GM13977 (cell line): ENCODE results near the gene ITGA7.
"Not testable (repeated sequence)": the region's sequence is repeated elsewhere in the genome, so short reads cannot be mapped to it uniquely, and the experiment has no call there.

Experiments
- DNase-seq: peaks from one replicate; pipeline ENCODE4 v3.0.0; 2012; ENCODE audit warnings: low spot score
- CTCF ChIP-seq: IDR thresholded peaks from 2 replicates; pipeline ENCODE4 v1.5.1; 2012; ENCODE audit warnings: mild to moderate bottlenecking, control low read depth; ENCODE audit not compliant: insufficient read depth; ENCODE audit errors: extremely low read depth, missing control alignments
- in situ Hi-C: fragments of 300-500 bp; cut with MboI; formaldehyde crosslinking; loops from one replicate; pipeline ENCODE4 v1.12.0; 2022; ENCODE audit warnings: low sequenced_read_pairs, low pct_unique_long_range_greater_than_20kb, mixed read lengths, inconsistent platforms; ENCODE audit not compliant: unreplicated experiment

The ITGA7 gene

GRCh38 chr12:55658212-55658611 is 49.5 kb downstream of the ITGA7 start:
- TF ChIP-seq CTCF, result no peak
- DNase-seq, result no peak
- in situ Hi-C loops, result no loop called here

- in situ Hi-C loops, result no loop called here
- no peak for TF ChIP-seq CTCF
- no peak for DNase-seq
Measured at GRCh38 chr12:55657212-55657611, 50.5 kb downstream of the ITGA7 start.

GRCh38 chr12:55654511-55655214 is 53.0 kb downstream of the ITGA7 start:
- DNase-seq, result no peak
- no peak for TF ChIP-seq CTCF
- in situ Hi-C loops, result no loop called here

- in situ Hi-C loops, result no loop called here
- no peak for TF ChIP-seq CTCF
Measured at GRCh38 chr12:55653031-55653430, 54.7 kb downstream of the ITGA7 start.

GRCh38 chr12:55652352-55652751 is 55.4 kb downstream of the ITGA7 start:
- in situ Hi-C loops, result no loop called here
- DNase-seq, result no peak
- no peak for TF ChIP-seq CTCF

More at GRCh38 chr12:55653031-55653430, 54.7 kb downstream of the ITGA7 start:
- no peak for DNase-seq

GRCh38 chr12:55651299-55651683 is 56.4 kb downstream of the ITGA7 start:
- TF ChIP-seq CTCF, result no peak
- in situ Hi-C loops, result no loop called here
- no peak for DNase-seq

- not testable (repeated sequence) for DNase-seq
Measured at GRCh38 chr12:55650620-55651298, 56.9 kb downstream of the ITGA7 start.

More at GRCh38 chr12:55650620-55651298, 56.9 kb downstream of the ITGA7 start:
- in situ Hi-C loops, result not testable (repeated sequence)
